Activated CD4-positive, alpha-beta T cell treated with anti-CD3 and anti-CD28 coated beads, Interleukin-2, amount 10 ng/mL, durations not matched to agents 24 days and 14 days (primary cell): Measurements from ENCODE around the gene GNAQ. TPM values are rescaled to one million over a fixed set of nuclear protein-coding genes. Genes with fewer than 3 reads are reported as not detected.

Experiments used
- DNase-seq: peaks from one replicate; pipeline ENCODE4 v3.0.0; 2022
- H3K27ac Mint-ChIP-seq: one replicate; pipeline ENCODE4 v1.8.0; 2022; ENCODE audit warnings: mild to moderate bottlenecking, mixed read lengths
- H3K27me3 Mint-ChIP-seq: one replicate; pipeline ENCODE4 v1.8.0; 2022; ENCODE audit warnings: mixed read lengths
- H3K36me3 Mint-ChIP-seq: one replicate; pipeline ENCODE4 v1.8.0; 2022; ENCODE audit warnings: low read depth, mild to moderate bottlenecking, mixed read lengths
- H3K4me1 Mint-ChIP-seq: one replicate; pipeline ENCODE4 v1.8.0; 2021; ENCODE audit warnings: mixed read lengths
- H3K4me3 Mint-ChIP-seq: one replicate; pipeline ENCODE4 v1.8.0; 2022; ENCODE audit warnings: mild to moderate bottlenecking, moderate library complexity, mixed read lengths
- H3K9me3 Mint-ChIP-seq: one replicate; pipeline ENCODE4 v1.8.0; 2021; ENCODE audit warnings: mixed read lengths
- intact Hi-C: fragments of 100-400 bp; cut with micrococcal nuclease; formaldehyde crosslinking; loops from one replicate; pipeline ENCODE4 v1.15.1; 2023
- total RNA-seq: library from RNA; stranded (reverse); gene quantifications from 2 replicates; pipeline ENCODE4 v1.2.3, GENCODE V29; 2022

The GNAQ gene
- total RNA-seq, 1 donor from 2014 or later, result 22.7 TPM

DNA sequence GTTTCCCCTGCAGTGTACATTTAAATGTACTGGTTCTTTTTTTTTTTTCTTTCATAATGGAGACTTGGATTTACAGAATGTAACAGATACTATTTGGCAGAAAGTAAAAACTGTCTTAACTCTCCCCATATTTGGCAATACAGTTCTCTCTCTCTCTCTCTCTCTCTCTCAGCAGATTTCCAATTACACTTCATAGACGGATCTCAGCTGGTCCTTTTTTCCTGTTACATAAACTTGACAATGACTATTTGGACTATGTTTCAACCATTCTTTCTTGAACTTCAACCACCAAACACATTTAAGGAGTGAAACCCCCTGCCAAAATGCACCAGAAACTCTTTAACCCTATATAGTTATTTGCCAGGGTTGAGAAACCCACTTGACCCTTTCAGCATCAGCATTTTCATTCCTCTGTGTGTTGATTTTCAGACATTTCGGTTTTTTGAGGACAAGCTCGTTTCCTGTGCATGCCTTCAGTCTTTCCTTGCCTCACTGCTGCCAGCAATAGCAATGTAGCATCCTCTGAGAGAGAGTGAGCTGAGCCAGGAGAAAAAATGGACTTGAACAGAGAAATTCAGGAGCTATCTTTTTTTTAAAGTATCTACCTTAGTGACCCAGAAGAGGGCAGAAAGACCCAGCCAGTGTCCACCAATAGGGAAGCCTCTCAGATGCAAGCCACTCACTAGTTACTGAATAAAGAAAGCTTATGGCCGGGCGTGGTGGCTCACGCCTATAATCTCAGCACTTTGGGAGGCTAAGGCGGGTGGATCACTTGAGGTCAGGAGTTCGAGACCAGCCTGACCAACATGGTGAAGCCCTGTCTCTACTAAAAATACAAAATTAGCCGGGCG is 357.4 kb downstream of the GNAQ start:
- Mint-ChIP-seq H3K9me3 (no peaks in the 10 kb centered on the region), H3K27me3 (no peaks in the 10 kb centered on the region), H3K4me3 (no peak overlapping the region), H3K4me1 (no peaks in the 10 kb centered on the region), H3K36me3 (no peaks in the 10 kb centered on the region), H3K27ac (no peak overlapping the region)
- intact Hi-C loops, result no loop called here
- no peak for DNase-seq

DNA sequence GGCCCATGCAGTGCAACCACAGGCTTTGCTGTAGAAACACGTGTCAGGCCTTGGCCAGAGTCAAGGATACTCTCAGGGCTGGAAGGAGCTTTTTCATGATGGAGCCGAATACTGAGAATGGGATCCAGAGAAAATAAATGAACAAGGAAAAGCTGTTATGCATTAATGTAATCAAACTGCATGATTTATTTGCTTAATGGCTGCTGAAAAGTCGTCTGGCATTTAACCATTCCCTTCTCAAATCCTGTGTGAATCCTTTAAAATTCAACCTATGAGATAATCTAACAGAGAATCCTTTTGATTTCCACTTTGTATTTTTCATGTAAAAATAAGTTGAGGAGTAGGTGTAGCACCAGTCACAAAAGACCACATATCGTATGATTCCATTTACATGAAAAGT is 359.4 kb downstream of the GNAQ start:
- no peak for DNase-seq
- intact Hi-C loops, result no loop called here
- Mint-ChIP-seq H3K27me3 (no peaks in the 10 kb centered on the region), H3K4me3 (no peak overlapping the region), H3K27ac (no peak overlapping the region), H3K36me3 (no peaks in the 10 kb centered on the region), H3K9me3 (no peaks in the 10 kb centered on the region), H3K4me1 (no peaks in the 10 kb centered on the region)

DNA sequence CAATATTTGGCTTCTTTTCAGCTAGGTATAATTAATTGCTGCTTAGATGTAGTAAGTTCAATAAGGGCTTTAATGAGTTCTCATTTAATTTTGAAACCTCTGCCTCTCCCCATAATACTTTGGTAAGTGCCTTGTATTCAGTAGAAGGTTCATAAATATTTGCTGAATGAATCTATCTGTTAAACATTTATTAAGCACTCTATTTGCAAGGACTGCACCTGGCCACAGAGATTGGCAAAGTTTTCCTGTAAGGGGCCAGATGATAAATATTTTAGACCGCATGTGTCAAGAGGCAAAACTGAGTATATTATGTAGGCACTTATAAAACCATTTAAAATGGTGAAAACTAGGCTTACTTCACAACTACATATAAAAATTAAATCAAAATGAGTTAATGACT is 364.5 kb downstream of the GNAQ start:
- intact Hi-C loops, result no loop called here
- DNase-seq, result no peak
- Mint-ChIP-seq H3K9me3 (no peaks in the 10 kb centered on the region), H3K36me3 (no peaks in the 10 kb centered on the region), H3K27ac (no peak overlapping the region), H3K4me1 (no peaks in the 10 kb centered on the region), H3K27me3 (peaks cover 2% of the 10 kb centered on the region), H3K4me3 (no peak overlapping the region)

Other genes starting within 250 kb of the GNAQ start
- 34.5 and 39.1 TPM in 2 replicates for gene CEP78, start 204.3 kb upstream of the GNAQ start, total RNA-seq